ENCODE results near the gene EFNA4.

Gene EFNA4, protein sequence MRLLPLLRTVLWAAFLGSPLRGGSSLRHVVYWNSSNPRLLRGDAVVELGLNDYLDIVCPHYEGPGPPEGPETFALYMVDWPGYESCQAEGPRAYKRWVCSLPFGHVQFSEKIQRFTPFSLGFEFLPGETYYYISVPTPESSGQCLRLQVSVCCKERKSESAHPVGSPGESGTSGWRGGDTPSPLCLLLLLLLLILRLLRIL

DNA sequence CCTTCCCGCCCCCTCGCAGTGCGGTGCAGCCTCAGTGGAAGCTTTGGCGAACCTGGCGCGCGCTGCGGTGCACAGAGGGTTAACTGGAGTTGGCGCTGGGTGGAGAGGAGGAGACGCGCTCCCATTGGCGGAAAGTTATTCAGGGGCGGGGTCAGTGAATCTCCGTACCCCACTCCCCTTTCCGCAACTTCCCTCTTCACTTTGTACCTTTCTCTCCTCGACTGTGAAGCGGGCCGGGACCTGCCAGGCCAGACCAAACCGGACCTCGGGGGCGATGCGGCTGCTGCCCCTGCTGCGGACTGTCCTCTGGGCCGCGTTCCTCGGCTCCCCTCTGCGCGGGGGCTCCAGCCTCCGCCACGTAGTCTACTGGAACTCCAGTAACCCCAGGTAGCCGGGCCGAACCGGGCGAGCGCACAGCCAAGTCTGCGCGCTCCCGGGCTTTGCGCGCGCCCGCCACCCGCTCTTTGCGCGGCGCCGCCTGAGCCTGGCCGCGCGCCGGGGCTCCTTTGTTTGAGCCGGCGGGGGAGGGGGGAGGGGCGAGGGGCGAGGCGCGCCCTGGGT, at the start of gene EFNA4:
Gene EFNA4, plus strand, starts transcription at position 191 of the 561 bp plus-strand sequence. Its CDS starts 84 bp downstream, at position 275.
- peak; percentile 86 to 89 for DNase-seq

DNA sequence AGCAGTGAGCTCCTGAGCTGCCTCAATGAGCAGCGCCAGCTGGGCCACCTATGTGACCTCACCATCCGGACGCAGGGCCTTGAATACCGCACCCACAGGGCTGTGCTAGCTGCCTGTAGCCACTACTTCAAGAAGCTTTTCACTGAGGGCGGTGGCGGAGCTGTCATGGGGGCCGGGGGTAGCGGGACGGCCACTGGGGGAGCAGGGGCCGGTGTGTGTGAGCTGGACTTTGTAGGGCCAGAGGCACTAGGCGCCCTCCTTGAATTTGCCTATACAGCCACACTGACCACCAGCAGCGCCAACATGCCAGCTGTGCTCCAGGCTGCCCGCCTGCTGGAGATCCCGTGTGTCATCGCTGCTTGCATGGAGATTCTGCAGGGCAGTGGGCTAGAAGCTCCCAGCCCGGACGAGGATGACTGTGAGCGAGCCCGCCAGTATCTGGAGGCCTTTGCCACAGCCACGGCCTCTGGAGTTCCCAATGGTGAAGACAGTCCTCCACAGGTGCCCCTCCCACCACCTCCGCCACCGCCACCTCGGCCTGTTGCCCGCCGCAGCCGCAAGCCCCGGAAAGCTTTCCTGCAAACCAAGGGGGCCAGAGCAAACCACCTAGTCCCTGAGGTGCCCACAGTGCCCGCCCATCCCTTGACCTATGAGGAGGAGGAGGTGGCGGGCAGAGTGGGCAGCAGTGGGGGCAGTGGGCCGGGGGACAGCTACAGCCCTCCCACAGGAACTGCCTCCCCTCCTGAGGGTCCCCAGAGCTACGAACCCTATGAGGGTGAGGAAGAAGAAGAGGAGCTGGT, 48.6 kb upstream of the EFNA4 start:
- DNase-seq: no peak

DNA sequence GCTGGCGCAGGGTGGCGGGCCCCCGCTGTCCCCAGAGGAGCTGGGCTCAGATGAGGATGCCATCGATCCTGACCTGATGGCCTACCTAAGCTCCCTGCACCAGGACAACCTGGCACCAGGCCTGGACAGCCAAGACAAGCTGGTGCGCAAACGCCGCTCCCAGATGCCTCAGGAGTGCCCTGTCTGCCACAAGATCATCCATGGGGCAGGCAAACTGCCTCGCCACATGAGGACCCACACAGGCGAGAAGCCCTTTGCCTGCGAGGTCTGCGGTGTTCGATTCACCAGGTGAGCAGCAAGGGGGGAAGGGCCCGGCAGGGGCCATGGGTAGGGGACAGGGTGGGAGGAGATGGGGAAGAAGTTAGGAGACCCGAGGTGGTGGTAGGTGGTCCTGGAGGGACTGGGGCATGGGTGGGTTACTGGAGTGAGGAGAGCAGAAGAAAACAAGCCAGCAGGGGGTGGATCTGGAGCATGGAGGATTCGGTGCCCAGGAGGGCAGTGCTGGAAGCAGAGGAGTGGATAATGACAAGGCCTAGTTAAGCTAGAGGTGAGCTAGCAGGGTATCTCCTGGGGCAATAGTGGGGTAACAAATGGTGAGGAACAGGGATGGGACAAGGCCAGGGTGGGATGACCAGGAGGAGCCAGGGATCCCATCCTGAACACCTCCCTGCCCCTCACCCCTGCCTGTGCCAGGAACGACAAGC, 47.9 kb upstream of the EFNA4 start:
- DNase-seq: peak in 1 of 2 experiments; percentile 34

DNA sequence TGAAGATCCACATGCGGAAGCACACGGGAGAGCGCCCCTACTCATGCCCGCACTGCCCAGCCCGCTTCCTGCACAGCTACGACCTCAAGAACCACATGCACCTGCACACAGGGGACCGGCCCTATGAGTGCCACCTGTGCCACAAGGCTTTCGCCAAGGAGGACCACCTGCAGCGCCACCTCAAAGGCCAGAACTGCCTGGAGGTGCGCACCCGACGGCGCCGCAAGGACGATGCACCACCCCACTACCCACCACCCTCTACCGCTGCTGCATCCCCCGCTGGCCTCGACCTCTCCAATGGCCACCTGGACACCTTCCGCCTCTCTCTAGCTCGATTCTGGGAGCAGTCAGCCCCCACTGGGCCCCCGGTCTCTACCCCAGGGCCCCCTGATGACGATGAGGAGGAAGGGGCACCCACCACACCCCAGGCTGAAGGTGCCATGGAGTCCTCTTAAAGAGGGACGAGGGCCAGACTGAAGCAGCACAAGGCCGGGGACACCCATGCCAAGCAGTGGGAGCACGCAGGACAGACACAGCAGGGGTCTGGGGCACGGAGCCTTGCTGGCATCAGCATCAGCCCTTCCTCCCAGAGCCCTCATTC, 47.2 kb upstream of the EFNA4 start:
- peak; percentile 35 to 47 for DNase-seq

DNA sequence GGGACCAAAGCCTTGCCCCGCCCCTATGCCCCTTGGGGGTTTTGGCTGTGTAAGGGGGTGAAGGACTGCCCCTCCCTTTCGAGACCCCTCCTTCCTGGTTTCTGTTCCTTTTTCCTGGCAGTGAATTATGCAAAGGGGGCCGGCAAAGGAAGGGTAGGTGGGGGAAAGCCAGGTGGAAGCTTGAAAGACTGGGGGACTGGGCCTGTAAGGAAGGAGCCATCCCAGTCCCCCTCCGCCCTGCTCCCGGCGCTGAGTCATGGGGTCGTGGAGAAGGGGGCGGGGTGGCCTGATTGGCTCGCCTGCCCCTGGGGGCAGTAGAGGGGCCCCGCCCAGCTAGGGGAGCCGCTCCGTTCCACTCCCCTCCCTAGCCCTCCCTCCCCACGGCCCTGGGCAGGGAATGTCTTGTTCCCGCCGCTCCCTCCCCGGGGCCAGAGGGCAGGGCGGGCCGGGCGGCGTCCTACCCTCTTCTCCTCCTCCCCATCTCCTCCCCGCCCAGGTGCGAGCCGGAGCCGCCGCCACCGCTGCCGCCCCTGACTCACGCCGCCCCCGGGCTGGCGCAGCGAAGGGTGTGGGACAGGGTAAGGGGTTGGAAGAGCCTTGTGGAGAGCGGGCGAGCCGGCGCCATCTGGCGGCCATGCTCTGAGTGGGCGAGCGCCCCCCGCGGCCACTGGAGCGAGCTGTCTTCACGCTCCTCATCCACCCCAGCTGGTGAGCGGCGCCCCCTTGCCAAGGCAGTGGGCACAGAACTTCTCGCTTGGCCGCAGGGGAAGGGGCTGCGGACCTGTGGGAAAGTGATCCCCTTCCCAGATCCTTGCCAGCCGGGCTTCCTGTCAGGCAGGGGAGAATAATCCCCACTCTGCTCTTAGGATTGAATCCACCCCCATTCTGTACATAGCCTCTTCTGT, 46.2 kb upstream of the EFNA4 start:
- DNase-seq: peak; percentile 94 to 96

DNA sequence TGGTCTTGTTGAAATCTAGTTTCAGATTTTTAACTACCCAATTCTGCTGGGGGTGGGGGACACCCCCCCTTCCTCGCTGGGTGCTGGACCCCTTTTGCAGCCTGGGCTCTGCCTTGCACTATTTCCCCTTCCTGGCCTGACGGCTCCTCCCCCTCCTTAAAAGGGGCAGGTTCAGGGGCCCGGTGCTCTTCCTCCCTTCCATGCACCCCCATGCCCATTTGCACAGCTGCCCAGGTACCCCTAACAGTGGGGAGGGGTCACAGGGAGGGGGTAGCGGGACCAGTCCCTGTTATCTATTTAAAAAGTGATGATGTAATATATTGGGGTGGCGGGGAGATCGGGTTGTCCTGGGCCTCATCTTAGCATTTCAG, 45.6 kb upstream of the EFNA4 start:
- no peak for DNase-seq

DNA sequence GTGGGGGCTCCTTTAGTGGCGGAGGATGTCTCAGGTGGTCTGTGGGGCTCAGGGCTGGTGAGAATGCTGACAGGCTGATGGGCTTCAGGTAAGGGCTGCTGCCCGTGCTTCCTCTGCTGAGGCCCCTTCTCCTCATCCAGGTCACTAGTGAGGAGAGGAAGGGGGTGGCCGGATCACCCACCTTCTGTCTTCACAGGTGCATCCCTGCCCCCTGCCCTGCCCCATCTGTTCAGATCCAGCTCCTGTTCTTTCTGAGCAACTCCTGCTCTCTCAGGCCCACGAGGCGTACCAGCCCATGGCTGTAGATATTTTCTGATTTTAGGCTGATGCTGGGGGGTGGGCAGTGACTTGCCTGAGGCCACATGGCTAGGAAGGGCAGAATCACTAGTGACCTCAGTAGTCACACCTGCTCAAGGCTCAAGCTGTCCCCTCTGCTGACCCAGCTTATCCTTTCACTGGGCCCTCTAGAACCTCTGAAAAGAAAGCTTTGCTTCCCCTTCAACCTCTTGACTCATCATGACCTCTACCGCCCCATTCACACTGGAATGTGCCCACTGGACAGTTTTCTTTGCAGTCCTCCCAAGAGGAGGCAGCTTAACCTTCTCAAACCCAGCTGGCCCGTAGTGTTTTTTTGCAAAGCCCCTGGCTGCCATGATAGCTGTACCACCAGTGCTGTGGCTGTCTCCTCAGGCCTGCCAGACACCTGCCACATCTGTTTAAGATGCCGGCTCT, 44.8 kb upstream of the EFNA4 start:
- no peak for DNase-seq

DNA sequence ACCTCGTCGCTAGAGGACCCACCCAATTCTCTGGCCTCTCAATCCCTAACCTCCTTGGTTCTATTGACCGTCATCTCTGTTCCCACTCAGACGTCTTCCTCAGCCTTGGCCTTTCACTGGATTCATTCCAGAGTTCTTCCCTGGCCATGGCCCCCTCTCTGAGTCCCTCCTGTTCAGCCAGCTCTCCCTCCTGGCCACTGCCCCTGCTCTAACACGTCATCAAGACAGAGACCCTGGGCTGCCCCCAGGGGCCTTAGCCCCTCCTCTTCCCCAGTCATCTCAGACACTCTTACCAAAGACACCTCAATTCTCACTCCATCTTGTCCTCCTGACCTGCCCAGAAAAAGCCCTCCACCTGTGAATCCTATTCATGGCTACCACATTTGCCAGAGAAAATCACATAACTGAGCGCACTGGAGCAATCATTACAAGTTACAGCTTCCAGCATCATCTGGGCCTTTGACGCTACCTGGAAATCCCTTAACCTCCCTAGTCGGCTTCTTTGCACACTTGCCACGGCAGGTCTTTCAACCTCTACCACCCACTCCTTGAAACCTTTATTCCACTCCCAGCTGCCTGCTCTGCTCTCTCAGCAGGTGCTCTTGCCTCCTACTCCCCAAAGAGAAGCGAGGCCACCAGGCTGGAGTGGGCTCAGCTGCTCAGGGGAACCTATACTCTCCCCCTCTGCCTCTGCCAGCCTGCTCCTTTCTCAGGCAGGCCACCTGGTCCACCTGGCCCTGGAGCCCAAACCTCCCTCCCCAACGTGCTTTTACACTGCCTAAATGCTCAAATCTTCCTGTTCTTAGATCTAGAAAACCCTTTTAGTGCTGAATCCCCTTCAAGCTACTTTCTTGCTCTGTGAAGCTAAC, 43.9 kb upstream of the EFNA4 start:
- no peak for DNase-seq

DNA sequence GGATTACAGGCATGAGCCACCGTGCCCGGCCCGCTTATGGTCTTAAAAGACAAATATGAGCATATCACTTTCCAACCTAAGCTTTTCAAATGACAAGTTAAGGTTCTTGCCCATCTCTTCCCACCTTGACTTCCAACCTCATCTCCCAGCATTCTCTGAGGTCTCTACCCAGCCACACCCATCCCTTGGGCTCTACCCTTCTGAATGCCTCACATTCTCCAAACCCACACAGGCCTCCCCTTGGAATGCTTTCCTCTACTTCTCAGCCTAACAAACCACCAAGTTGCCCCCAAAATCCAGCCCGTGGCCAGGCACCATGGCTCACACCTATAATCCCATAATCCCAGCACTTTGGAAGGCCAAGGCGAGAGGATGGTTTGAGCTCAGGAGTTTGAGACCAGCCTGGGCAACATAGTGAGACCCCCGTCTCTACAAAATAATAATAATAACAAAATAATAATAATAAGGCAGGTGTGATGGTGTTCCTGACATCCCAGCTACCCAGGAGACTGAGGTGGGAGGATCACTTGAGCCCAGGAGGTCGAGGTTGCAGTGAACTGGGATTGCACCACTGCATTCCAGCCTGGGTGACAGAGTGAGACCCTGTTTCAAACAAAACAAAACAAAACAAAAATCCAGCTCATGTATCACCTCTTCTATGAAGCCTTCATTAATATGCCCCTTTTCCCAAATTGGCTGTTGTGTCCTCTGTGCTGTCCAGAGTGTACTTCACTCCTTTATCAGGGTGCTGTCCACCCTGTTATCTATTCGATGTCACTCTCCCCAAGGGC, 41.2 kb upstream of the EFNA4 start:
- DNase-seq: no peak

DNA sequence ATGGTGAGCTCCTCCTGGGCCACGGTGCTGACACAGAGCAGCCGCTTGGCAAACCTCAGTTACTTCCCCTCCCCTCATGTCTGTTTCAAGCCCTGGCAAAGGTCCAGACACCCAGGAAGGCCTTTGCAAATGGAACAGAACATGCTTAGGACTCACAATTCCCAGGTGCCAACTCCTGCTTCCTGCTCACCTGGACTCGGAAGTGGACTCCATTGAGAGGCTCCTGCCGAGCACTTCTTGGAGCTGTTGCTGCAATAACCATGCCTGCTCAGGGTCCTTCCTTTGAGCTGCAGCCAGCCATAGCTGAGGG, 40.7 kb upstream of the EFNA4 start:
- no peak for DNase-seq

DNA sequence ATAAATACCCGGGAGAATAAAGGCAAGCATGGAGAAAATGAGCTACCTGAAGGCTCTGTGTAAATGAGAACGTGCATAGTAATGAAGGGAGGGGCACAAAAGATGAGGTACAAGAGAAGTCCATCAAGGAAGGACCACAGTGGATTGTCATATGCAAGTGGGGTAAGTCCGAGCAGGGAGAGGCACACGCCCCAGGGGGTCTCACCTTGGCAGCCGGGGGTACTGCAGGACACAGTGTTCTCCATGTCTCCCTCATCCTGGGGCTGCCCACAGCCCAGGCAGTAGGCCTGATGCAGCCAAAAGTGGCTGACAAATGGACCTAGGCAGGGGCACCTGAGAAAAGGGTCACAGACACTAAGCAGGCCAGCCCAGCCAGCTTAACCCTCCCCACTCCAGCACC, 39.9 kb upstream of the EFNA4 start:
- DNase-seq: no peak

DNA sequence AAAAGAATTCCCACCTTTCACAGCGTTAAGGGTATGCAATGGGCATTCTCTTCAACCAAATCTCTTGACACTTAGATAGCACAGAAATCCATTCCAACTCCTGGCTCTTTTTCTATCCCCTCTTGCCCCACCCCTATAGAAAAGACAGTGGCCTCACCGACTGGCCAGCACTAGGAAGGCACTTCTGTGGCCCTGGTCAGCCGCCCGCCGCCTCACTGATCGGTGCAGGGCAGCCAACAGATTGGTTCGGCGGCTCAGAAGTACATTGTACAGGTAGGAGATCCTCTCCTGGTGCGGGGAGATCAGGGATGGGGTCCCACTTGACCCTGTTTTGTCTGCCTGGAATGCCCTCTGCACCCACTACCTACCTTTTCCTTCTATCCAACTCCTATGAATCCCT, 39.2 kb upstream of the EFNA4 start:
- DNase-seq: no peak

DNA sequence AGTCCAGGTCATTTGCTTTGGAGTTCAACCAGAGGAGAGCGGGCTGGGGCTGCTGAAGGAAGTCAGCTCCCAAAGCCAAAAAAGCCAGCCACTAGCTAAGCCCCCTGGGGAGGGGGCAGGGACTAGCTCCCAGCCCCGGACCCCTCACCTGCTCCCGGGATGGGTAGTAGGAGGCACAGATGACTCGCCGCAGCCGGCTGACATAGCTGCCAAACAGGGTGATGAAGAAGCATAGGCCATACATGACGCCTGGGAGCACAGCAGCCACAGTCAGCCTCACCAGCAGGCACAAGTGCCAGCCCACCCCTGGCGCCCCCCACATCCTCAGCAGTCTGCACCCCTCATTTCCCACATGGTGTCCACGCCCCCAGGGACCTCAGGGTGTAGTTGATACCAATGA, 37.4 kb upstream of the EFNA4 start:
- DNase-seq: no peak

DNA sequence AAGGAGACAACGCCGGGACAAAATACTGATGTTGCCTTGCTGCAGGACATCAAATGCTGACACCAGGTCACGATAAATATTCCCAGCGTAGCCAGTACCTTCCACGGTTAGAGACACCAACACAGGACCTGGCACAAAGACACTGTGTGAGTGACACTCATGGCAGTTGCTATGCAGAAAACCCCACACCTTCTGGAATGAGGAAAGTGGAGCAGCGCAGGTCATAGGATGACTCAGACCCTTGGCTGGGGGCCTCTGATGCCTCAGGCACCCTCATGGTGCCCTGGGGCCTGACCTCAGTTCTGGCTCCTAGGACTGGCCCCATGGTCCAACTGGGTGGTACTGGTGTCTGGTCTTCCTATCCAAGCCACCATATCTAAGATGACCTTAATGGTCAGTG, 37.0 kb upstream of the EFNA4 start:
- DNase-seq: no peak

DNA sequence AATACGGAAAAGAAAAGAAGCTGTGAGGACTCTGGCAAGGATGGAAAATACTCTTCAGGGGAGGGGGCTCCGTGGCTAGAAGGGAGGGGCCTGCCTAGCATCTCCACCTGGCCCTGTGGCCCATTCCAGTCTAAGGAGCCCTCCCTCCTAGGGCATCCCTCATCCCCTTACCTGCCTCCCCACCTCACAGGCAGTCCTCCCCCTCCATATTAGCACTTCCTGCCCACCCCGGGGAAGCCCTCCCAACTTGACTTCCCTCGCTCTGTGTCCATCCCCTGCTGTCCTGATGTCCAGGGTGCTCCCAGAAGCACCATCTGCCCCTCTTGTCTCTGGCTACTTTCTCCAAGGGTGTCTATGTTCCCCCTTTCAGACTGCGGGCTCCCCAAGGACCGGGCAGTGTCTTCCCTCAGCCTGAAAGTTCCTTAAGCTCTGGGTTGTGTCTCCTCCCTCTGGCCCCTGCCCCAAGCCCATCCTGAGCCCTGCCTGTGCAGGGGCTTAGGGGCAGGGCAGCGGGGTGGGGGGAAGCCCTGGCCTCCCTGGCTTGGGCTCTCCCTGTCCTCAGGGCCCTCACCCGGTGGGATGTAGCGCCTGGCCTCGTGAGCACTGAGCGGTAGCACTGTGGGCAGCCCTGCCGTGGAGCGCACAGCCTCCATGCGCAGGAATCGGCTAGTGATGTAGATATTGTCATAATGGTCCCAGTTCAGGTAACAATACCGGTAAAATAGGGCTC, 33.9 kb upstream of the EFNA4 start:
- no peak for DNase-seq

DNA sequence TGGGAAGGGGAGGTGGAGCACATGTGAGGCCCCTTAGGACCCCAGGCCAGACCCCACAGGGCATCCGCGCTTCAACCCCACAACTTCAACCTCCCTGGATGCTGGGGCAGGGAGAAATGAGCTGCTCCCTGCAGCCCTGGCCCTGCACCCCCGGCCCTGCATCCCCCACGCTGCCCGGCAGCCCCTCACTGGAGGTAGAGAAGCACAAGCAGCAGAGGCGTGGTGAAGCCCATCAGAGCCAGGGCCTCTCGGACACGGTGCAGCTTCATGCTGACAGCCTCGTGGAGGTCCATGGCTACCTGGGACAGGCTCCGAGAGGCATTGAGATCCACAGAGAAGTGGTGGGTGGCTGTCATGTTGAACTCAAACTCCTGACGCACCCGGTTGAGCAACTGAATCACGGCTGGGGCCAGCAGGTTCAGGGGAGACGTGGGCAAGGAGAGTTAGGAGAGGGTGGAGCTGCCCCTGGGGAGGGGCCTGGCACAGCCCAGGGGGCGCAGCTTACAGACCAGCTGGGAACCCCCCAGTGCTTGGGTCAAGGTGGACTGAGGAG, 33.2 kb upstream of the EFNA4 start:
- DNase-seq: no peak

DNA sequence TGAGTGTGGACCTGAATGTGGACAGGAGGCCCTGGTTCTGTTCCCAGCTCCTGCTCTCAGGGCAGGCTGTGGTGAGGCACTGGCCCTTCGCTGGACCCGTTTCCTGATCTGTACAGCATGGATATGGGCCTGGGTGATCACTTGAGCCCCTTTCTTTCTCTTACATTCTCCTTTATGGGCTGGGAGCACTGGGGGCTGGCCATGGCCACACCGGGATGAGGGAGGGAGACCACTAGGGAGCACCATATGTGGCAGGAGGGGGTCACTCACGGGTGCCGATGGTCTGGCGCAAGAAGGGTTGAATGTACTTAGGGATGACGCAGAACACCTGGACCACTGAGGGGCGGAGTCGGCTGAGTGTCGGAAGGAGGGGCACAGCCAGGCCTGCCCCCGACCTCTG, 32.6 kb upstream of the EFNA4 start:
- DNase-seq: no peak

DNA sequence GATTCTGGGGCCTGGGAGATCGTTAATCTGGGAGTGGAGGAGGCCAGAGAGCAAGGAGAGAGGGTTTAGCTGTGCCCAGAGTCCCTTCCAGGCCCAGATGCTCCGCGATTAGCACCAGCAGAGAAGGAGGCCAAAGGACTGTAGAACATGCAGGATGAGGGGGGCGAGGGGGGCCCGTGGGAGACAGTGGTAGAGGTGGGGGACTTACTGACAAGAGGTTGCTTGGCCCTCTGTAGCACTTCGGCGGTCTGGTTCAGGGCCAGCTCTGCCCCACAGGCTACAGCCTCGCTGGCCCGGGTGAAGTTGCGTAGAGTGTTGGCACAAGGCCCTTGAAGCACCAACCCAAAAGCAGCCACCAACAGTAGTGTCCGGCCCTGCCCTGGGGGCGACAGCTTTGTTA, 30.7 kb upstream of the EFNA4 start:
- DNase-seq: no peak

DNA sequence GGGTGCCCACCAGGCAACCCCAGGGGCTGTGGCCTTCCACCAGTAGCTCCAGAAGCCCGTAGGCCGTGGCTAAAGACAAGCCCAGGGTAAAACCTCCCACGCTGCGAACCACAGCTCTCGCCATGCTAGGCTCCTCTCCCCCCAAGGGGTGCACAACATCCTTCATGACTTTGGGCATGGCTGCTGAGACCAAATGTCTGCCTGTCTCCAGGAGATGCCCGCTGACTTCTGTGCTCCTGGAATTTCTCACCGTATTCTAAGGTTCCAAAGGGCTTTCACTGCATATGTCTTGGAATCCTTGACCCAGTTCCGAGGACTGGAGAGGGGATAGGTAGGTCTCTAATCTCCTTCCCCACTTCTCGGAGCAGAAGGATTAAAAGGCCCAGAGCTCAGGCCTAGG, 30.0 kb upstream of the EFNA4 start, which contains the start of the genes DCST1 and DCST2:
Gene DCST1, plus strand, starts transcription at position 301 of the 400 bp plus-strand sequence. CDS start 213 bp downstream, outside the sequence.
Gene DCST2, minus strand, starts transcription at position 258 of the 400 bp plus-strand sequence. Its CDS starts 80 bp downstream, at position 178.
- DNase-seq: no peak

All from activated T-cell treated with anti-CD3 and anti-CD28 coated beads, Interleukin-2, amount 50 U/mL, for 48 hours (primary cell).